GM12872 (cell line): ENCODE data around the gene MLLT10.

Experiments used
- TF ChIP-seq, protein P1 (sequence below): IDR thresholded peaks from 3 replicates; pipeline ENCODE4 v1.5.1; 2011; ENCODE audit warnings: low read depth, mild to moderate bottlenecking, low read length, moderate library complexity; ENCODE audit not compliant: insufficient read depth

Gene MLLT10

DNA sequence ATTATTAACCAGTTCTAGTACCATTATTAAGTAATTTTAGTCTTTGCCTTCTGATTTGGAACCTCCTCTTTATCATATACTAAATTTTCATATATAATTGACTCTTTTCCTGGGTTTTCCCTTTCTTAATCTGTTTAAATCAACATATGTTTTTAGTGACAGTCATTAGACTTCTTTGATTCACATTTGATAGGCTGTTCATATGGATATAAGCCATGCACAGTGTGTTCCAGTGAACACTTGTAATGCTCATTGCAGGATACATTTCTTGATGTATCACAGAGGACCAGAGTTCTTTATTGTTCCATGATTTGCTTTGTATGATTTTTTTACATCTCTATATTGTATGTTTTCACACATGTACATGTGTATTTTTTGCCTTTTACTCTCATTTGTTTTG lies 114.0 kb downstream of the MLLT10 start:
- TF ChIP-seq, protein P1, sequence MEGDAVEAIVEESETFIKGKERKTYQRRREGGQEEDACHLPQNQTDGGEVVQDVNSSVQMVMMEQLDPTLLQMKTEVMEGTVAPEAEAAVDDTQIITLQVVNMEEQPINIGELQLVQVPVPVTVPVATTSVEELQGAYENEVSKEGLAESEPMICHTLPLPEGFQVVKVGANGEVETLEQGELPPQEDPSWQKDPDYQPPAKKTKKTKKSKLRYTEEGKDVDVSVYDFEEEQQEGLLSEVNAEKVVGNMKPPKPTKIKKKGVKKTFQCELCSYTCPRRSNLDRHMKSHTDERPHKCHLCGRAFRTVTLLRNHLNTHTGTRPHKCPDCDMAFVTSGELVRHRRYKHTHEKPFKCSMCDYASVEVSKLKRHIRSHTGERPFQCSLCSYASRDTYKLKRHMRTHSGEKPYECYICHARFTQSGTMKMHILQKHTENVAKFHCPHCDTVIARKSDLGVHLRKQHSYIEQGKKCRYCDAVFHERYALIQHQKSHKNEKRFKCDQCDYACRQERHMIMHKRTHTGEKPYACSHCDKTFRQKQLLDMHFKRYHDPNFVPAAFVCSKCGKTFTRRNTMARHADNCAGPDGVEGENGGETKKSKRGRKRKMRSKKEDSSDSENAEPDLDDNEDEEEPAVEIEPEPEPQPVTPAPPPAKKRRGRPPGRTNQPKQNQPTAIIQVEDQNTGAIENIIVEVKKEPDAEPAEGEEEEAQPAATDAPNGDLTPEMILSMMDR, result no peak

DNA sequence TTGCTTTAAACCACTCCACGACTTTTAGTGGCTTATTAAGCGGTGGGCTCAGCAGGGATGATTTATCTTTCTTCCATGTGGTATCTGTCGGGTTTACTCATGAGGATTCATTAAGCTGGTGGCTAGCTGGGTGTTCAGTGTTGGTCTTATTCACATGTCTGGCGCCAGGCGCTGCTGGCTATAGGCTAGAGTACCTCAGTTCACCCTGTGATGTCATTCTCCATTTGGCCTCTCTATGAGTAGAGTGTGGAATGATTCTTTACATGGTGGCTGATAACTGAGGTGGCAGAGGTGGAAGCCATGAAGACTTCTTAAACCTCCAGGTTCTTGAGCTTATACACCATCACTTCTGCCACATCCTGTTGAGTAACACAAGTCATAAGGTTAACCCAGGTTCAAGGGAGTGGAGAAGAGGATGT lies 115.4 kb downstream of the MLLT10 start:
- TF ChIP-seq, protein P1, result no peak

DNA sequence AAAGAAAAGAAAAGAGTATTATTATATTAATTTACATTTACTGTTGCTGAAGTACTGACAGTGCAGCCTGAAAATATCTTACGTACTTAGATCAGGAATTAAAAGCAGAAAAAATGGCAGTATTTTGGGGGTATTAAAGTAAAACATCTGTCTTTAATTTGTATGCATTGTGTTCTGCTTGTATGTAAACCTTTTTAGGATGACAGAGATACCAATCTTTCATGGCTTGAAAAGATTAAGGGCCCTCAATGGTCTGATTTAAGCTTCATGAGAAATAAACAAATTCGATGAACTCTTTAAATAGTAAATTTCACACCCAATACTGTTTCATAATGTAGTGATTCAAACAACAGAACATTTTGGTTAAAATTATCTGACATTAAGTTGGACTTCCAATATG lies 116.3 kb downstream of the MLLT10 start:
- TF ChIP-seq, protein P1, result no peak

DNA sequence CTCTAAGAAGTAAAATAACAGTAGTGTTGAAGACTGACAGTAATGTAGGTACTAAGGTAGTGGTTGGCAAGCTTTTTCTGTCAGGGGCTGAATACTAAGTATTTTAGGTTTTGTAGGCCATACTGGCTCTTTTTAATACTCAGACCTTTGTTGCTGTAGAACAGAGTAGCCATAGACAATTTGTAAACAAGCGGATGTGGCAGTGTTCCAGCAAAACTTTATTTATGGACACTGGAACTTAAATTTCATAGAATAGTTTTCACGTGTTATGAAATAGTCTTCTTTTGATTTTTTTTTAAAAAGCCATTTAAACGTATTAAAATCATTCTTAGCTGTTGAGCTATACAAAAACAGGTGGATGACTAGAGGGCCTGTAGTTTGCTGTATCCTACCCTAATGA lies 121.2 kb downstream of the MLLT10 start:
- TF ChIP-seq, protein P1, result no peak

DNA sequence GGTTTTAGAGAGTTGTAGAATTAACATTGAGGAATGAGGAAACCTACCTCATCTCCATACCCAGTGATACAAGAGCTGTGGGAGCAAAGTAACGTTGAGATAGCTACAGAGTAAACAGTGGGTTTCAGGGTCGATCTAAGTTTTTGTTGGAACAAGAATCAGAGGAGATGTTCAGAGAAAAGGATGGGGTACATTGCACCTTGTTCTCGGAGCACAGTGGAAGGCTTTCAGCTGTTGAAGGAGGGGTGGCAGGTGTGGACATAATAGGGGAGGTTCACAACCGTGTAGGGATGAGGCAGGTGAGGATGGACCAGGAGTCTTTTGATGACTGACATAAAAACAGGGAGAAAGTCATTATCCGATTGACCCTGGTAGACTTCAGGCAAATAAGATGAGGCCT lies 121.7 kb downstream of the MLLT10 start:
- TF ChIP-seq, protein P1, result no peak

DNA sequence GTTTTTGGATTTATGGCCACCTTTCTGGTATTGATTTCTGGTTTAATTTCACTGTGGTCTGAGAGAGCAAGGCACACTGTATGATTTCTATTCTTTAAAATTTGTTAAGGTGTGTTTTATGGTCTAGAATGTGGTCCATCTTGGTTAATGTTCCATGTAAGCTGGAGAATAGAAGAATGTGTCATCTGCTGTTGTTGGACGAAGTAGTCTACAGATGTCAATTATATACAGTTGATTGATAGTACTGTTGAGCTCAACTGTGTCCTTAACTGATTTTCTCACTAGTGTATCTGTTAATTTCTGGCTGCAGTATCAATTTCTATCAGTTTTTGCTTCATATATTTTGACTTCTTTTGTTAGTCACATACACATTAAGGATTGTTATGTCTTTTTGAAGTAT lies 127.1 kb downstream of the MLLT10 start:
- TF ChIP-seq, protein P1, result no peak

DNA sequence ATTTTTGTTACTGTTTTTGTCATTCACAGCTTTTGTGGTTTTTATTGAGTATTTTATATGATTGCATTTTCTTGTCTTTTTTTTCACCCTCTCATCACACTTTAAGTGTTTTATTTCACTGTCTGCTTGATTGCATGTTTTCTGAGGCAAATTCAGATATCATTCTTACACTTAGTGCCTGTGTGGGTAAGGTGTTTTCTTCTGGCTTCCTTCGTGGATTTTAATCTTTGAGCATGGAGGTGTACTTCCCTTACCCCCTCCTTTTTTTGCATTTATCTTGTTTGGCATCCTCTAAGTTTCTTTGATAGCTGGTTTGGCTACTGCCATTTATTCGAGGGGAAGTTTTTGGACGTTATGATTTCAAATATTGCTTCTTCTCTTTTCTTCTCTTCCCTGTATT lies 127.9 kb downstream of the MLLT10 start:
- TF ChIP-seq, protein P1, result no peak

DNA sequence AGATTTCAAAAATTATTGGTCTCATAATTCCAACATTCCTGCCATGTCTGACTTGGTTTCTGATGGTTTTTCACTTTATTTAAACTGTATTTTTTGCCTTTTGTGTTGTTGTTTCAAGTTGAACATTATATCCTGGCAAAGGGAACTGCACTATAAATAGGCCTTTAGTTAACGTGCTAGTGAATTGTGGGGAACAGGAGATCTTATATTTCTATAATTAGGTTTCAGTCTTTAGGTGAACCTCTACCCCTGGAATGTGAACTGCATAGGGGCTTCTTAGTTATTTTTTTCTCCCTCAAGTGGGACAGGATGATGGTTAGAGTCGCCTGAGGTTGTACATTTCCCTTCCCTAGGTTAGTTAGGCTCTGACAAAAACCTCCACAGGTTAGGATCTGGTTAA lies 128.6 kb downstream of the MLLT10 start:
- TF ChIP-seq, protein P1, result no peak
